Fibroblast of pulmonary artery (primary cell): ENCODE measurements around the gene FRMPD1.

Experiments
- DNase-seq: peaks from one replicate; pipeline ENCODE4 v3.0.0-alpha.2; 2010; ENCODE audit warnings: low read depth
- H3K4me3 ChIP-seq: replicated peaks from 2 replicates; pipeline ENCODE4 v1.5.1; 2011; ENCODE audit warnings: low read depth, mild to moderate bottlenecking, control low read depth, low read length, moderate library complexity
- TF ChIP-seq, protein P1 (sequence below): IDR thresholded peaks from 2 replicates; pipeline ENCODE4 v1.5.1; 2011; ENCODE audit warnings: mild to moderate bottlenecking, control low read depth, low read length, inconsistent platforms; ENCODE audit errors: missing control alignments

The FRMPD1 gene

DNA sequence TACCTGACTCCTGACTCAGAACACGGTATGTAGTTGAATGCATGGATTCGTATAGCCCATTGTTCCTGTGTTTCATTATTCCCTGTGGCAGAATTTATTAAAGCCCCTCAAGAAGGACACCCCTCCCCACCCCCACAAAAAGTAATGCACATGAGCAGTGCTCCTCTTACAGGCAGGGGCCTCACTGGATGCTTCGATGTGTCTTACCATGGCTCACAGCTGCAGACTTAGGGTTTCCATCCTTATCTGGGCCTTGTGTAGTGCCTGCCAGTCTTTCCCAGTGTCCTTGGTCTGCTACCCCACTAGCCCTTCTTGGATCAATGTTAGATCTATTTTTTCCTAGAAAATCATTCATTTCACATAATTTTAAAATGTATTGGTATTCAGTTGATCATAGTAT, 119.2 kb downstream of the FRMPD1 start:
- no peak for DNase-seq
- no peak overlapping the region for H3K4me3 ChIP-seq
- TF ChIP-seq, protein P1, sequence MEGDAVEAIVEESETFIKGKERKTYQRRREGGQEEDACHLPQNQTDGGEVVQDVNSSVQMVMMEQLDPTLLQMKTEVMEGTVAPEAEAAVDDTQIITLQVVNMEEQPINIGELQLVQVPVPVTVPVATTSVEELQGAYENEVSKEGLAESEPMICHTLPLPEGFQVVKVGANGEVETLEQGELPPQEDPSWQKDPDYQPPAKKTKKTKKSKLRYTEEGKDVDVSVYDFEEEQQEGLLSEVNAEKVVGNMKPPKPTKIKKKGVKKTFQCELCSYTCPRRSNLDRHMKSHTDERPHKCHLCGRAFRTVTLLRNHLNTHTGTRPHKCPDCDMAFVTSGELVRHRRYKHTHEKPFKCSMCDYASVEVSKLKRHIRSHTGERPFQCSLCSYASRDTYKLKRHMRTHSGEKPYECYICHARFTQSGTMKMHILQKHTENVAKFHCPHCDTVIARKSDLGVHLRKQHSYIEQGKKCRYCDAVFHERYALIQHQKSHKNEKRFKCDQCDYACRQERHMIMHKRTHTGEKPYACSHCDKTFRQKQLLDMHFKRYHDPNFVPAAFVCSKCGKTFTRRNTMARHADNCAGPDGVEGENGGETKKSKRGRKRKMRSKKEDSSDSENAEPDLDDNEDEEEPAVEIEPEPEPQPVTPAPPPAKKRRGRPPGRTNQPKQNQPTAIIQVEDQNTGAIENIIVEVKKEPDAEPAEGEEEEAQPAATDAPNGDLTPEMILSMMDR: no peak

GRCh38 chr9:37775216-37775919, 124.6 kb downstream of the FRMPD1 start:
- TF ChIP-seq, protein P1: no peak
- no peak overlapping the region for H3K4me3 ChIP-seq
- no peak for DNase-seq

DNA sequence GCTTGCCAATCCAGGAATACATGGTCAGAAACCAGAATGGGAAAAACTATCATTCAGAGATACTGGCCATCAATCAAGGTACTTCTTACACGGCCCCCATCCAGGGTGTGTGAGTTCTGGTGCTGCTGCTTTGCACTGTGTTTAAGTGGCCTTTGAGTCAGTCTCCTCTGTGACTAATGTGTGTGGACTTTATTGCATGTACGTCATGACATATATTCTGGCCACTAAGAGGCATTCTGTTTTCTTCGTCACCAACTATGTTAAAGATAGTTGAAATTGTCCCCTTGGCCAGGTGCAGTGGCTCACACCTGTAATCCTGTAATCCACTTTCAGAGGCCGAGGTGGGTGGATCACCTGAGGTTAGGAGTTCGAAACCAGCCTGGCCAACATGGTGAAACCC, 125.6 kb downstream of the FRMPD1 start:
- no peak overlapping the region for H3K4me3 ChIP-seq
- peak; percentile 12 for DNase-seq
- TF ChIP-seq, protein P1: no peak

DNA sequence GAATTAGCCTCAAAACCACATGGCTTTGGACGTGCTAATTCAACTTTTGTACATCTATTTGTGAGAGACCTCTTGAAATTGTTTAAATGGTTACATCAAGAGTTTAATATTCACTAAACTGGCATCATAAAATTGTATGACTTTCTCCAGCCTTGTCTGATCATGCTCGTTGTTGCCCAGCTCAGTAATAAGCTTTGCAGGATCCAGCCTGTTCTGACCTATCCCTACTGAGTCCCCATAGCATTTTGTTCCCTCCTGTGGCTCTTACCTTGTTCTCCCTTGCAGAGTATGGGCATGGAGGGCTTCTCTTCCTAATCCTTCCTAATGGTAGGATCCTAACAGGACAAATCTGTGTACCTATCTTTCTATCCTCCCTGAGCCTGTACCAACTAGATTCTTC, 127.8 kb downstream of the FRMPD1 start:
- no peak for DNase-seq
- TF ChIP-seq, protein P1: no peak
- no peak overlapping the region for H3K4me3 ChIP-seq

GRCh38 chr9:37784291-37784615, 133.5 kb downstream of the FRMPD1 start:
- peak overlapping the region; percentile 94 for H3K4me3 ChIP-seq
- no peak for DNase-seq
- TF ChIP-seq, protein P1: no peak

- TF ChIP-seq, protein P1: no peak
- H3K4me3 ChIP-seq: peak within 1 kb of the TSS; percentile 94
- peak; percentile 91 for DNase-seq
Observed at GRCh38 chr9:37784616-37785483, 134.1 kb downstream of the FRMPD1 start, which contains the start of gene EXOSC3. Gene EXOSC3, minus strand, starts transcription at chr9:37785064. Its CDS starts 20 bp downstream, at chr9:37785044.

DNA sequence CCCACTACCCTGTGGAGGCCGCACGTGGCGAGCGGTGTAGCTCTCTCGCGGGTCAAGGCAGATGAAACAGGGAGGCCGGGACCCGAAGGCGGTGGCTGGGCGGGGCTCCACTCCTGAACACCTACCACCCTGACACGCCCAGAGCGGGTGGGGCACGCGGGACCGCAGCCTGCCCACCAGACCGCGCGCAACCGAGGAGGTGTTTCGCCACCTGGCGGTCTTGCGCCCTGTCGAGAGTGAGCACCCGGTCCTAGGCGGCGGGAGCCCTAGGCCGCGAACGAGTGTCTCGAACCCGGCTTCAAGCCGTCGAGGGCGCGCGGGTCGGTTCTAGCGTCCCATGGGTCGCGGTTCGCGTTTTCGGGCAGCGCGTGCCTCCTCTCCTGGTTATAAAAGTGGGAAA, 136.3 kb downstream of the FRMPD1 start:
- TF ChIP-seq, protein P1: no peak
- H3K4me3 ChIP-seq: no peak overlapping the region
- DNase-seq: no peak
